DOHH2 (cell line): ENCODE measurements around the gene SLC16A3.

Experiments used
- H3F3A ChIP-seq: fragments of 200-600 bp; sonication (generic), shearing (Covaris generic); 2 replicates; pipeline ENCODE4 v1.6.0; 2016; ENCODE audit warnings: antibody characterized with exemption, mild to moderate bottlenecking; ENCODE audit not compliant: control insufficient read depth, insufficient read depth
- H3K27ac ChIP-seq: fragments of 200-600 bp; sonication (generic); 2 replicates; pipeline ENCODE4 v1.5.1; 2014; ENCODE audit warnings: low read depth, mild to moderate bottlenecking, low read length, moderate library complexity
- H3K27me3 ChIP-seq: fragments of 200-600 bp; sonication (generic); 2 replicates; pipeline ENCODE4 v1.6.1; 2014; ENCODE audit warnings: mild to moderate bottlenecking, low read length, mixed read lengths; ENCODE audit not compliant: control insufficient read depth
- H3K36me3 ChIP-seq: fragments of 200-600 bp; sonication (generic); 2 replicates; pipeline ENCODE4 v1.6.1; 2014; ENCODE audit warnings: mild to moderate bottlenecking, low read length, moderate library complexity, mixed read lengths; ENCODE audit not compliant: control insufficient read depth
- H3K4me1 ChIP-seq: fragments of 200-600 bp; sonication (generic); 2 replicates; pipeline ENCODE4 v1.6.1; 2014; ENCODE audit warnings: mild to moderate bottlenecking, low read length, mixed read lengths; ENCODE audit not compliant: control insufficient read depth
- H3K4me2 ChIP-seq: fragments of 200-600 bp; sonication (generic); 2 replicates; pipeline ENCODE4 v1.6.0; 2014; ENCODE audit warnings: mild to moderate bottlenecking, low read length, moderate library complexity
- H3K4me3 ChIP-seq: fragments of 200-600 bp; sonication (generic); 2 replicates; pipeline ENCODE4 v1.5.1; 2014; ENCODE audit warnings: mild to moderate bottlenecking, low read length, mixed read lengths
- H3K79me2 ChIP-seq: fragments of 200-600 bp; sonication (generic); 2 replicates; pipeline ENCODE4 v1.6.1; 2014; ENCODE audit warnings: mild to moderate bottlenecking, low read length, mixed read lengths; ENCODE audit not compliant: control insufficient read depth
- H3K9me2 ChIP-seq: fragments of 200-600 bp; sonication (generic); replicated peaks from 2 replicates; pipeline ENCODE4 v1.6.1; 2014; ENCODE audit warnings: mild to moderate bottlenecking, low read length, mixed read lengths; ENCODE audit not compliant: control insufficient read depth
- H3K9me3 ChIP-seq: fragments of 200-600 bp; sonication (generic); 2 replicates; pipeline ENCODE4 v1.6.1; 2014; ENCODE audit warnings: antibody characterized with exemption, low read length, mixed read lengths; ENCODE audit not compliant: control insufficient read depth, insufficient read depth
- H4K20me1 ChIP-seq: fragments of 200-600 bp; sonication (generic); 2 replicates; pipeline ENCODE4 v1.6.0; 2014; ENCODE audit warnings: low read depth, mild to moderate bottlenecking, antibody characterized with exemption, low read length, moderate library complexity; ENCODE audit not compliant: control insufficient read depth, insufficient read depth
- EZH2phosphoT487 ChIP-seq: fragments of 200-600 bp; sonication (generic); IDR thresholded peaks from 2 replicates; pipeline ENCODE4 v1.6.1; 2017; ENCODE audit warnings: borderline replicate concordance, mild to moderate bottlenecking, antibody characterized with exemption, low read length, moderate library complexity, mixed read lengths
- TF ChIP-seq, protein P1 (sequence below): fragments of 200-600 bp; sonication (generic); IDR thresholded peaks from one replicate; pipeline ENCODE4 v1.5.1; 2014; ENCODE audit warnings: antibody characterized with exemption, mild to moderate bottlenecking, low read depth, low read length; ENCODE audit not compliant: poor library complexity, severe bottlenecking

Gene SLC16A3

GRCh38 chr17:82226146-82226808, 2.6 kb upstream of the SLC16A3 start:
- TF ChIP-seq, protein P1, sequence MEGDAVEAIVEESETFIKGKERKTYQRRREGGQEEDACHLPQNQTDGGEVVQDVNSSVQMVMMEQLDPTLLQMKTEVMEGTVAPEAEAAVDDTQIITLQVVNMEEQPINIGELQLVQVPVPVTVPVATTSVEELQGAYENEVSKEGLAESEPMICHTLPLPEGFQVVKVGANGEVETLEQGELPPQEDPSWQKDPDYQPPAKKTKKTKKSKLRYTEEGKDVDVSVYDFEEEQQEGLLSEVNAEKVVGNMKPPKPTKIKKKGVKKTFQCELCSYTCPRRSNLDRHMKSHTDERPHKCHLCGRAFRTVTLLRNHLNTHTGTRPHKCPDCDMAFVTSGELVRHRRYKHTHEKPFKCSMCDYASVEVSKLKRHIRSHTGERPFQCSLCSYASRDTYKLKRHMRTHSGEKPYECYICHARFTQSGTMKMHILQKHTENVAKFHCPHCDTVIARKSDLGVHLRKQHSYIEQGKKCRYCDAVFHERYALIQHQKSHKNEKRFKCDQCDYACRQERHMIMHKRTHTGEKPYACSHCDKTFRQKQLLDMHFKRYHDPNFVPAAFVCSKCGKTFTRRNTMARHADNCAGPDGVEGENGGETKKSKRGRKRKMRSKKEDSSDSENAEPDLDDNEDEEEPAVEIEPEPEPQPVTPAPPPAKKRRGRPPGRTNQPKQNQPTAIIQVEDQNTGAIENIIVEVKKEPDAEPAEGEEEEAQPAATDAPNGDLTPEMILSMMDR: no peak
- no peak for TF ChIP-seq EZH2phosphoT487
- Histone ChIP-seq H3K9me3 (no peaks in the 10 kb centered on the region), H3K9me2 (no peaks in the 10 kb centered on the region), H3K4me3 (no peak overlapping the region), H3K79me2 (peaks cover 4% of the 10 kb centered on the region; the same call in 1 of the 2 replicates), H3K4me2 (no peak overlapping the region), H3F3A (no peaks in the 10 kb centered on the region), H3K4me1 (peaks cover 32% of the 10 kb centered on the region), H3K27ac (no peak overlapping the region), H4K20me1 (no peaks in the 10 kb centered on the region), H3K36me3 (peaks cover 4% of the 10 kb centered on the region; the same call in 1 of the 2 replicates), H3K27me3 (peaks cover 28% of the 10 kb centered on the region)

DNA sequence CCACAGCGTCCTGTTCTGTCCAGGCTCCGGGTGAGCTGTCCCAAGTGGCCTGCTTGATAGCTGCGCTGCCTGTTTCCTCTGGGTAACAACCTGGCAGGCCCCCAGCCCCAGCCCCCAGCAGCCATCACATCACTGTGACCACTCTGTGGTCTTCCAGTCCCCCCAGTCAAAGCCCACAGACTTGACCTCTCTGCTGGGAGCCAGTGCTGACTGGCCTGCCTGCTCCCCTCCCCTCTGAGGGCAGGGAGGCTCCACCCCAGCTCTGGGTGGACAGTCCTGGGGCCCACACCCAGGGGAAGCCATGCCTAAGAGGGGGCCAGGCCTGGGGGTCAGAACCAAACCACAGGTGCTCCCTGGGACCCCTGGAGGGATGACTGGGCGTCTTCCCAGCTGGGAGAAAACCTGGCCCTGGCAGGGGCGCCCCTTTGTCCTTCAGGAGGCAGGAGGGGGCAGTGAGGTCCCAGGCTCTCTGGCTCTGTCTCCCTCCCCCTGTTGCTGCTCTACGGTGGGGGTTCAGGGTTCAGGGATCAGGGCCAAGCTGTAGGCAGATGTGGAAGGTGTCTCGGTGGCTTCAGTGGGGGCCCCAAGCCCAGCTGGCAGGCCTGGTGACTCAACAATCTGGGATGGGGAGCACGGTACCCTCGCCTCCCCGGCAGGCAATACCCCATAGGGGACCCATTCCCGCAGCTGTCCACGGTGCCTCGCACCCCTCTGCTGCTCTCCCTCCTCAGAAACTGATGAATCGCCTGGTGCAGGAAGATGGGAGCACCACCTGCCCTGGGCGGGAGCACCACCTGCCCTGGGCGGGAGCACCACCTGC, 1.8 kb upstream of the SLC16A3 start:
- H3K9me2 ChIP-seq: no peaks in the 10 kb centered on the region
- H3K9me3 ChIP-seq: no peaks in the 10 kb centered on the region
- no peaks in the 10 kb centered on the region for H3F3A ChIP-seq
- H3K27ac ChIP-seq: no peak overlapping the region
- H3K27me3 ChIP-seq: peaks cover 34% of the 10 kb centered on the region
- 0 out of 2 replicates have a peak, but pooled peaks cover 2% of the 10 kb centered on the region for H4K20me1 ChIP-seq
- TF ChIP-seq, protein P1: no peak
- no peak for TF ChIP-seq EZH2phosphoT487
- peaks cover 4% of the 10 kb centered on the region; the same call in 1 of the 2 replicates for H3K36me3 ChIP-seq
- no peak overlapping the region for H3K4me3 ChIP-seq
- peaks cover 4% of the 10 kb centered on the region; the same call in 1 of the 2 replicates for H3K79me2 ChIP-seq
- H3K4me1 ChIP-seq: peaks cover 40% of the 10 kb centered on the region
- H3K4me2 ChIP-seq: no peak overlapping the region

DNA sequence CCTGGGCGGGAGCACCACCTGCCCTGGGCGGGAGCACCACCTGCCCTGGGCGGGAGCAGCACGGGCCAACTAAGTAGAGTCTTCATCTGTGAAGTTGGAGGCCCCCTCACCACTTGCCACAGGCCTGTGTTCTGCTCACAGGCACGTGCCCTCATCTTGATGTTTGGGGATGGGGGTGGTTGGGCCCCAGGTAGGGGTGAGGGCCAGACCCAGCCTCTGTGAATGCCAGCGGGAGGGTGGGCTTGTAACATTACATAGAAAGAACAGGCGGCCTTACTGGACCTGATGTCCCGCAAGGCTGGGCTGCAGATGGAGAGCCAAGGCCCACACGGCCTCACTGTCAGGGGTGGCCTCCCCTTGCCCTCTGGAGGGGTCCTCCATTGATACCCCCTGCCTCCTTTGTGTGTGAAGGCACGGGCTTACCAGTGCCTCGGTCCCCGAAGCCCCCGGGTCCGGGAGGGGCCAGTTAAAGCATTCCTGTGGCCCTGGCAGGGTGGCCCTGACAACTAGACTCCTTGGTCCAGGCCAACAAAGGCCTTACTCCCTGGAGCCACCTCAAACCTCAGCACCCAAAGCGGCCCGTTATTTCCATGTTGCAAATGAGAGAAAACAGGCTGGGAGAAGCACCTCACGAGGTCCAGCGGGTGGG, 1.1 kb upstream of the SLC16A3 start:
- TF ChIP-seq, protein P1: no peak
- no peak for TF ChIP-seq EZH2phosphoT487

More for the DNA sequence above, 1.1 kb upstream of the SLC16A3 start:
- H3K4me1 ChIP-seq: peaks cover 47% of the 10 kb centered on the region
- no peaks in the 10 kb centered on the region for H3K9me3 ChIP-seq
- 0 out of 2 replicates have a peak overlapping the region, but pooled peaks have one; percentile 0 for H3K27ac ChIP-seq
- peaks cover 4% of the 10 kb centered on the region; the same call in 1 of the 2 replicates for H3K36me3 ChIP-seq
- no peaks in the 10 kb centered on the region for H3F3A ChIP-seq
- peaks cover 4% of the 10 kb centered on the region; the same call in 1 of the 2 replicates for H3K79me2 ChIP-seq
- peak overlapping the region; percentile 55 for H3K4me2 ChIP-seq
- H3K27me3 ChIP-seq: peaks cover 34% of the 10 kb centered on the region
- 0 out of 2 replicates have a peak, but pooled peaks cover 4% of the 10 kb centered on the region for H4K20me1 ChIP-seq
- peak overlapping the region; percentile 82 for H3K4me3 ChIP-seq
- H3K9me2 ChIP-seq: no peaks in the 10 kb centered on the region
